Activated CD4-positive, alpha-beta T cell treated with anti-CD3 and anti-CD28 coated beads, Interleukin-2, amount 10 ng/mL, durations not matched to agents 24 days and 14 days (primary cell): Measurements from ENCODE around the gene INSM1. TPM values are rescaled to one million over a fixed set of nuclear protein-coding genes. Genes with fewer than 3 reads are reported as not detected.
"Not testable (repeated sequence)": the region's sequence is repeated elsewhere in the genome, so short reads cannot be mapped to it uniquely, and the experiment has no call there.

Experiments
- DNase-seq: peaks from one replicate; pipeline ENCODE4 v3.0.0; 2022
- H3K27ac Mint-ChIP-seq: one replicate; pipeline ENCODE4 v1.8.0; 2022; ENCODE audit warnings: mild to moderate bottlenecking, mixed read lengths
- H3K27me3 Mint-ChIP-seq: one replicate; pipeline ENCODE4 v1.8.0; 2022; ENCODE audit warnings: mixed read lengths
- H3K36me3 Mint-ChIP-seq: one replicate; pipeline ENCODE4 v1.8.0; 2022; ENCODE audit warnings: low read depth, mild to moderate bottlenecking, mixed read lengths
- H3K4me1 Mint-ChIP-seq: one replicate; pipeline ENCODE4 v1.8.0; 2021; ENCODE audit warnings: mixed read lengths
- H3K4me3 Mint-ChIP-seq: one replicate; pipeline ENCODE4 v1.8.0; 2022; ENCODE audit warnings: mild to moderate bottlenecking, moderate library complexity, mixed read lengths
- H3K9me3 Mint-ChIP-seq: one replicate; pipeline ENCODE4 v1.8.0; 2021; ENCODE audit warnings: mixed read lengths
- intact Hi-C: fragments of 100-400 bp; cut with micrococcal nuclease; formaldehyde crosslinking; loops from one replicate; pipeline ENCODE4 v1.15.1; 2023
- total RNA-seq: library from RNA; stranded (reverse); gene quantifications from 2 replicates; pipeline ENCODE4 v1.2.3, GENCODE V29; 2022

The INSM1 gene
- total RNA-seq, 1 donor from 2014 or later: 46.7 TPM

- Mint-ChIP-seq H3K4me1 (no peaks in the 10 kb centered on the region), H3K9me3 (peaks cover 4% of the 10 kb centered on the region), H3K4me3 (no peak overlapping the region), H3K27me3 (peaks cover under 1% of the 10 kb centered on the region), H3K36me3 (no peaks in the 10 kb centered on the region), H3K27ac (no peak overlapping the region)
- intact Hi-C loops: no loop called here
- DNase-seq: no peak
Measured at GRCh38 chr20:20342066-20342465, 25.8 kb upstream of the INSM1 start.

- DNase-seq: no peak
- Mint-ChIP-seq H3K27me3 (peaks cover 2% of the 10 kb centered on the region), H3K4me3 (no peak overlapping the region), H3K4me1 (no peaks in the 10 kb centered on the region), H3K27ac (no peak overlapping the region), H3K36me3 (no peaks in the 10 kb centered on the region), H3K9me3 (no peaks in the 10 kb centered on the region)
- intact Hi-C loops: no loop called here
Measured at GRCh38 chr20:20343932-20344331, 24.0 kb upstream of the INSM1 start.

GRCh38 chr20:20344476-20344875, 23.4 kb upstream of the INSM1 start:
- no peak for DNase-seq
- Mint-ChIP-seq H3K27ac (no peak overlapping the region), H3K36me3 (no peaks in the 10 kb centered on the region), H3K4me3 (no peak overlapping the region), H3K4me1 (no peaks in the 10 kb centered on the region), H3K9me3 (no peaks in the 10 kb centered on the region), H3K27me3 (peaks cover 5% of the 10 kb centered on the region)
- intact Hi-C loops: no loop called here

GRCh38 chr20:20353576-20353975, 14.3 kb upstream of the INSM1 start:
- Mint-ChIP-seq H3K9me3 (peaks cover 18% of the 10 kb centered on the region), H3K27me3 (peaks cover 8% of the 10 kb centered on the region), H3K36me3 (no peaks in the 10 kb centered on the region), H3K27ac (no peak overlapping the region), H3K4me1 (peaks cover 4% of the 10 kb centered on the region), H3K4me3 (no peak overlapping the region)
- intact Hi-C loops: no loop called here
- DNase-seq: no peak

GRCh38 chr20:20355503-20355902, 12.4 kb upstream of the INSM1 start:
- peaks cover 17% of the 10 kb centered on the region for H3K9me3 Mint-ChIP-seq
- peaks cover 12% of the 10 kb centered on the region for H3K4me1 Mint-ChIP-seq
- H3K27me3 Mint-ChIP-seq: peaks cover 13% of the 10 kb centered on the region
- H3K4me3 Mint-ChIP-seq, intact Hi-C loops, H3K36me3 Mint-ChIP-seq, H3K27ac Mint-ChIP-seq, DNase-seq: not testable (repeated sequence)

- H3K4me3 Mint-ChIP-seq: no peak overlapping the region
- H3K27me3 Mint-ChIP-seq: peaks cover 40% of the 10 kb centered on the region
- H3K36me3 Mint-ChIP-seq: peaks cover 2% of the 10 kb centered on the region
- H3K9me3 Mint-ChIP-seq: peaks cover 7% of the 10 kb centered on the region
- DNase-seq: no peak
- no peak overlapping the region for H3K27ac Mint-ChIP-seq
- peaks cover 24% of the 10 kb centered on the region for H3K4me1 Mint-ChIP-seq
- intact Hi-C loops: no loop called here
Measured at GRCh38 chr20:20358801-20359200, 9.1 kb upstream of the INSM1 start.

- no peak overlapping the region for H3K27ac Mint-ChIP-seq
- no peak overlapping the region for H3K4me3 Mint-ChIP-seq
- H3K36me3 Mint-ChIP-seq: peaks cover 2% of the 10 kb centered on the region
- intact Hi-C loops: loop anchor here (1.0 to 10.0 kb wide), 4 partner anchors 48 to 1345 kb away; partner anchors contain the start of gene PAX1
- peaks cover 4% of the 10 kb centered on the region for H3K9me3 Mint-ChIP-seq
- H3K4me1 Mint-ChIP-seq: peaks cover 24% of the 10 kb centered on the region
- no peak for DNase-seq
- peaks cover 44% of the 10 kb centered on the region for H3K27me3 Mint-ChIP-seq
Measured at GRCh38 chr20:20359628-20360027, 8.3 kb upstream of the INSM1 start.

- Mint-ChIP-seq H3K27ac (peak overlapping the region; percentile 1), H3K36me3 (peaks cover 2% of the 10 kb centered on the region), H3K9me3 (no peaks in the 10 kb centered on the region), H3K27me3 (peaks cover 50% of the 10 kb centered on the region), H3K4me1 (peaks cover 26% of the 10 kb centered on the region), H3K4me3 (no peak overlapping the region)
- intact Hi-C loops: loop anchor here (1.0 to 10.0 kb wide), 4 partner anchors 47 to 1344 kb away; partner anchors contain the start of gene PAX1
- DNase-seq: peak; percentile 74
Measured at GRCh38 chr20:20360464-20360863, 7.4 kb upstream of the INSM1 start.

GRCh38 chr20:20362774-20363433, 5.0 kb upstream of the INSM1 start:
- Mint-ChIP-seq H3K4me3 (peak overlapping the region; percentile 57), H3K4me1 (peaks cover 31% of the 10 kb centered on the region), H3K9me3 (peaks cover 3% of the 10 kb centered on the region), H3K36me3 (peaks cover 7% of the 10 kb centered on the region), H3K27me3 (peaks cover 60% of the 10 kb centered on the region), H3K27ac (no peak overlapping the region)
- DNase-seq: peak; percentile 37
- intact Hi-C loops: loop anchor here (5.0 to 10.0 kb wide), 3 partner anchors 44 to 1342 kb away; partner anchors contain the start of gene PAX1

- peak overlapping the region; percentile 57 for H3K4me3 Mint-ChIP-seq
- H3K4me1 Mint-ChIP-seq: peaks cover 31% of the 10 kb centered on the region
- peak overlapping the region; percentile 78 for H3K27ac Mint-ChIP-seq
- peaks cover 7% of the 10 kb centered on the region for H3K36me3 Mint-ChIP-seq
- intact Hi-C loops: loop anchor here (5.0 to 10.0 kb wide), 3 partner anchors 44 to 1341 kb away; partner anchors contain the start of gene PAX1
- H3K27me3 Mint-ChIP-seq: peaks cover 60% of the 10 kb centered on the region
- peak; percentile 44 for DNase-seq
- H3K9me3 Mint-ChIP-seq: peaks cover 3% of the 10 kb centered on the region
Measured at GRCh38 chr20:20363434-20363798, 4.5 kb upstream of the INSM1 start.

- Mint-ChIP-seq H3K4me3 (peak overlapping the region; percentile 34), H3K4me1 (peaks cover 31% of the 10 kb centered on the region)
Measured at GRCh38 chr20:20363799-20364592, 3.9 kb upstream of the INSM1 start.

GRCh38 chr20:20364593-20365479, 3.1 kb upstream of the INSM1 start:
- intact Hi-C loops: loop anchor here (2.0 to 10.0 kb wide), 6 partner anchors 42 to 1340 kb away; partner anchors contain the start of genes NKX2-4, PAX1 and RALGAPA2
- H3K4me1 Mint-ChIP-seq: peaks cover 29% of the 10 kb centered on the region
- peaks cover 8% of the 10 kb centered on the region for H3K36me3 Mint-ChIP-seq
- peaks cover 3% of the 10 kb centered on the region for H3K9me3 Mint-ChIP-seq
- peak overlapping the region; percentile 9 for H3K4me3 Mint-ChIP-seq
- peak overlapping the region; percentile 76 for H3K27ac Mint-ChIP-seq
- H3K27me3 Mint-ChIP-seq: peaks cover 58% of the 10 kb centered on the region
- DNase-seq: no peak

More at GRCh38 chr20:20363799-20364592, 3.9 kb upstream of the INSM1 start:
- Mint-ChIP-seq H3K27me3 (peaks cover 60% of the 10 kb centered on the region), H3K36me3 (peaks cover 7% of the 10 kb centered on the region), H3K9me3 (peaks cover 3% of the 10 kb centered on the region), H3K27ac (peak overlapping the region; percentile 58)
- intact Hi-C loops: loop anchor here (2.0 to 10.0 kb wide), 4 partner anchors 43 to 1341 kb away; partner anchors contain the start of gene PAX1
- peak; percentile 60 for DNase-seq

- Mint-ChIP-seq H3K4me3 (peak overlapping the region; percentile 9), H3K9me3 (peaks cover 3% of the 10 kb centered on the region), H3K4me1 (peaks cover 28% of the 10 kb centered on the region), H3K36me3 (peaks cover 13% of the 10 kb centered on the region), H3K27me3 (peaks cover 57% of the 10 kb centered on the region), H3K27ac (peak overlapping the region; percentile 73)
- intact Hi-C loops: loop anchor here (2.0 to 10.0 kb wide), 4 partner anchors 347 to 1339 kb away; partner anchors contain the start of genes NKX2-4, PAX1 and RALGAPA2
- DNase-seq: no peak
Measured at GRCh38 chr20:20365480-20366161, 2.3 kb upstream of the INSM1 start.
